Stimulated activated memory B cell treated with anti-CD40 and anti-IgM and Interleukin-4, amounts not matched to agents 10 μg/mL and 1 μg/mL and 100 μg/mL, for 72 hours (primary cell): ENCODE data around the gene SRGAP2.
A peak's percentile ranks its signal among the peaks of the same experiment; 100 is the strongest.
"Not testable (repeated sequence)": the region's sequence is repeated elsewhere in the genome, so short reads cannot be mapped to it uniquely, and the experiment has no call there.

Source experiments
- ATAC-seq: fragments of 150-1000 bp; cut with Tn5 transposase; 2 replicates; pipeline ENCODE4 v1.10.0; 2021
- H3K27ac Mint-ChIP-seq: one replicate; pipeline ENCODE4 v1.8.0; 2022; ENCODE audit warnings: mild to moderate bottlenecking, mixed read lengths
- H3K27me3 Mint-ChIP-seq: one replicate; pipeline ENCODE4 v1.8.0; 2022; ENCODE audit warnings: mixed read lengths
- H3K36me3 Mint-ChIP-seq: one replicate; pipeline ENCODE4 v1.8.0; 2022; ENCODE audit warnings: mixed read lengths
- H3K4me1 Mint-ChIP-seq: one replicate; pipeline ENCODE4 v1.8.0; 2022; ENCODE audit warnings: mixed read lengths
- H3K4me3 Mint-ChIP-seq: one replicate; pipeline ENCODE4 v1.8.0; 2022; ENCODE audit warnings: mild to moderate bottlenecking, moderate library complexity, mixed read lengths
- H3K9me3 Mint-ChIP-seq: one replicate; pipeline ENCODE4 v1.8.0; 2022; ENCODE audit warnings: mixed read lengths

The SRGAP2 gene

DNA sequence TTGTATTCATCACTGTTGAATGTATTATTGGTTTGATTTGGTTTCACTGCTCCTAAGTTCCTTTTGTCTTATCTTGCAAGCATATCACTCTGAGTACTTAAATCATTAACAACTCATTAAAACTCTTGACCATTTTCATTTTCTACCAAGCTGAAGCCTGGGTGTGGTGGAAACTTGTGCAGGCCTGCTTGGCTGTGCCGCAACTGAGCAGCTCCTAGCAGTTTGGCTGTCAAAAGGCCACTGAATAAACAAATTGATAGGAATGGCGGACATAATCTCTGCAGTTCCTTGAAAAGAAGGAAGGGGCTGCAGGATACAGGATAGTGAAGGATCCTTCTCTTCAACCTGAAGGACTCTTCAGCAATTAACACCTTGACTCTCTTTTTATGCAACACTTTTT, 25.9 kb downstream of the SRGAP2 start:
- H3K27me3 Mint-ChIP-seq, H3K9me3 Mint-ChIP-seq, H3K4me3 Mint-ChIP-seq, H3K4me1 Mint-ChIP-seq, H3K36me3 Mint-ChIP-seq, H3K27ac Mint-ChIP-seq, ATAC-seq: not testable (repeated sequence)

DNA sequence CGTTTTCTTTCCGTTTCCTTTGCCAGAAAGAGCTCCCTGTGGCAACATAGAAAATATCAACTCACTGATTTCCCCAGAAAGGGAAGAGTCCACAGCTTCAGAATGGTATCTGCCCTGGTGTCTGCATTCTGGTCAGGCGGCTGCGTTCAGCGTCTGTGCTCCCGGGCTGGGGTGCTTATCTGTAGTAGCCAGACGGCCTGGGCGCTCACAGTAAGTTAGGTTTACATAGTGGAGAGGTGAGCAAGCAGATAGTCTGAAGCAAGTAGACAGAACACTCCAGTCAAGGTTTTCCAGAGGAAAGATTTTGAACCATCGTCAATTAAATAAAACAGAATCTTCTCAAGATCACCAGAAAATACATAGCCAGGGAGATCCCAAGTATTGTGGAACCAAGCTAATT, 28.6 kb downstream of the SRGAP2 start:
- not testable (repeated sequence) for ATAC-seq, H3K4me3 Mint-ChIP-seq, H3K27ac Mint-ChIP-seq, H3K4me1 Mint-ChIP-seq, H3K9me3 Mint-ChIP-seq, H3K36me3 Mint-ChIP-seq, H3K27me3 Mint-ChIP-seq

DNA sequence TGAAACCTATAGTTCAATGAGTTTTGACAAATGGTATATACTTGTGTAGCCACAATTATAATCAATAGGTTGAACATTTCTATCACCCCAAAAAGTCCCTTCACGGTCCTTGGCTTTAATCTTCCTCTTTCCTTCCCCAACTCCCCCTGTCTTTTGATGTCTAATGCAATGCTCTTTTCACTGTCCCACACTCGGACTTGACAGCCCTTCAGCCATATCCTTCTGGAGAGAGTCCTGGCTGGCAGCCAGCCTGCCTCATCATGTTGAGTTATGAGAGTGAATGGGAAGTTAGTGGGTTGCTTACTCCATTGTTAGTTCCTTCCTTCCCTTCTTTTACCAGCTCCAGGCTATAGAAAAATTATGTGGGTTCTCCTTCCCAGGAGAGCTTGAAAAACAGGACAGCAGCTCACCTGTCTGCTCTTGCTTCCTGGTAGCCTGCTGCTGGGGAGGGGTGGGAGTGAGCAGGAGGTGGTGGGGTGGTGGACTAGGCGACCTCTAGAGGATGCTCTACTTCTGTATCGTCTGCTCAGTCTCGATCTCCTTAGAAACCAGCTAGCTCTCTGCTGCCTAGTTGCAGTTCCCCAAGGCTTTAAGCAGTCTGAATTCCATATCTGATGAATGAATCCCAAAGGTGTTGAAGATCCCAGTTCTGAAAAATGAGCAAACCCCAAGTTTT, 29.8 kb downstream of the SRGAP2 start:
- not testable (repeated sequence) for H3K27me3 Mint-ChIP-seq, H3K4me3 Mint-ChIP-seq, H3K9me3 Mint-ChIP-seq, H3K36me3 Mint-ChIP-seq, H3K27ac Mint-ChIP-seq, H3K4me1 Mint-ChIP-seq
- ATAC-seq, result peak; percentile 87

DNA sequence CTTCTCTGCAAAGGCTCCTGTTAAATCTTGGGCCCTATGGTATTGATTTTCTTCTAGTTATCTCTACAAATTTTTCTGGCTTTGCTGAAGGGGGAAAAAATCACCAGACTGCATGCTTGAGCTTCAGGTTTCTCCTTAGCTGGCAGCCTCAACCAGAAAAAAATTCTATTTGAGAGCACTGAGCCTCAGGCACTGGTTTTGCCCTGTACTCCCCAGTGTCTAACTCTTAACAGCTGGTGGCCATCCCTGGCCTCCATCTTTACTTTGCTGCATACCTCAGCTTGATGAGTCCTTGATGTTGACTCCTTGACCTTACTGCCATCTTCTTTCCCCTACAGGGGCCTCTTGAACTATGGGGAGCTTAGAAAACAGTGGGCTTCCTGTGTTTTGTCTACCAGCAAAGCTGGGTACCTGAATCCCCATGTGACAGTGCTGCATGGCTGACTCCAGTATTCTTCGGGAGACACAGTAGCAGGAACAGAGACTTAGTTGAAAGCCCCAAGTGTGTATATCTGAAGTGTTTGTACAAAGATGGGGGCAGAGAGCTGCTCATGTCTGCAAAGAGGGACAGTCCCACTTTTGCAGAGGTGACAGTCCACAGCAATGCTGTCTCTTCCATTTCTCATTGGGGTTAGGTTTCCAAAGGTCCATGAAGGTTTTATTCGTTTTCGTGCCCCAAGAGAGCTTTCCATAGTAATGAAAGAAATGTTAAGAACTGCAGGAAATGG, 31.0 kb downstream of the SRGAP2 start:
- not testable (repeated sequence) for H3K36me3 Mint-ChIP-seq, H3K4me1 Mint-ChIP-seq, H3K27me3 Mint-ChIP-seq, H3K9me3 Mint-ChIP-seq, H3K27ac Mint-ChIP-seq, H3K4me3 Mint-ChIP-seq
- peak; percentile 86 for ATAC-seq

DNA sequence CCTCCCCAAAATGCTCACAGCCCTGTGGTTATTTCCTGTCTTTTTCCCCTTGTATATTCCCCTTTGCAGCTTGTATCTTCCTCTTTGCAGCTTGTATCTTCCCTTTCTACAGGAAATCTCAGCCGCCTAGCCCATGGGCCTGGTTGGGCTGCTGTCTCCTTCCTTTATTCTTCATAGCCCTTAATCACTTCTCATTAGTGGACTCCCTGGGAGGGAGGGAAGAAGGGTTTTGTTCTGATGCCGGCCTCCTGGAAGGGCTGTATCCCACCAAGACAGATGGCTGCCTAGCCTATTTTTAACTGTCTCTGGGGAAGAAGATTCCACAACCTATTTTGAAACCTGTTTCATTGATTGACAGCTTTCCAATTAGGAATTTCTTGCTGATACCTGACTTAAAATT, 31.8 kb downstream of the SRGAP2 start:
- ATAC-seq, H3K9me3 Mint-ChIP-seq, H3K36me3 Mint-ChIP-seq, H3K4me1 Mint-ChIP-seq, H3K27ac Mint-ChIP-seq, H3K27me3 Mint-ChIP-seq, H3K4me3 Mint-ChIP-seq: not testable (repeated sequence)

DNA sequence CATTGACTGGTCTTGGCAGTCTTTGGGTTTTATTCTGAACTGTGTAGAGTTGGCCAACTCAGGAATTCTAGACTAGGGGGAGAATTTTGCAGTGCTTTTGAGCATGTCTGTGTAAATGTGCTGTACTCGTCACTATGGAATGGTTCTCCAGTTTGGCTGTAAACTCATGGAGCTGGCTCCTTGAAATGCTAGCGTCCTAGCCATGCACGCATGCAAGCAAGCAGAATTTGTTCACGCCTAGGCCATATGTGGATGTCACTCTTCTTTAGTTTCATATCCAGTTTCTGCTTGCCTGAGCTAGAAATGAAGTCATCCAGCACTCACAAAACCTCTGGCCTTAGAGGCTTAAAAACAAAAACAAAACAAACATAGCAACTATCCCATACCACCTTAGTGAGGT, 36.9 kb downstream of the SRGAP2 start:
- peak; percentile 83 for ATAC-seq
- not testable (repeated sequence) for H3K36me3 Mint-ChIP-seq, H3K27me3 Mint-ChIP-seq, H3K9me3 Mint-ChIP-seq, H3K4me3 Mint-ChIP-seq, H3K27ac Mint-ChIP-seq, H3K4me1 Mint-ChIP-seq

DNA sequence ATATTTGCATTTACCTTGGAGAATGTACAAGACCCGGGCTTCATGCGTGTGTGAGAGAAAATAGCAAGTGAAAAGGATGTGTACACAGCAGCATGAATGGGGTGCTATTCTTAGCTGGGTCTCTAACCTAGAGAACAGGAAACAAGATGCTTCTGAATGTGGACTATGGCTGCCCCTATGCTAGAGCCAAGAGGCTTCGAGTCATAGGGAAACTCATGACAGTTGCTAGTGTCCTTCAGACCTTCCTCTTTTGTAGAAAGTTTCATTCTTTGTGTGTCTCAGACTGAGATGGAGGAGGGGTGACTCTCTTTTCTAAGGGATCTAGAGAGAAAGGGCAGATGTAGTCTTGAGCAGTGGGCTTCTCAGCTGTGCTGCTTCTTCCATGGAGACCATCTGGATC, 40.0 kb downstream of the SRGAP2 start:
- not testable (repeated sequence) for H3K4me1 Mint-ChIP-seq, H3K4me3 Mint-ChIP-seq, H3K9me3 Mint-ChIP-seq, H3K27ac Mint-ChIP-seq, H3K36me3 Mint-ChIP-seq, H3K27me3 Mint-ChIP-seq
- peak; percentile 99 for ATAC-seq

DNA sequence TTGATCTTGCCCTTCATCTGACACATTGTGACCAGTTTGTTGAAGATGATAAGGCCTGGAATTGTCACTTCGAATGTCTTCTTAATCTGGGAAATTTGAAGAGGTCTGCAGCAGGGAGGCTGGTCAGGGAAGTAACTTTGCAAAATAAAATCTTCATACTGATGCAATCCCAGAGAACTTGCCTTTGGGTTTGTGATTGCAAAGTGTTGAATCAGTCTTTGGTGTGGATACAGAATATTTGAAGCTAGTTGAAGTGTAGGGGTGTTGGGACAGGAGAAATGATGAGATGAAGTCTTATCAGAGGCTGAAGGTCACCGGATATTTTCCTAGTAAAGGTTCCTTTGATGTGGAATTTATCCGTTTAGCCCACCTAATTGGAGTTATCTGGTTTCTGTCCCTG, 42.1 kb downstream of the SRGAP2 start:
- H3K4me1 Mint-ChIP-seq, H3K4me3 Mint-ChIP-seq, H3K27ac Mint-ChIP-seq, H3K27me3 Mint-ChIP-seq, H3K36me3 Mint-ChIP-seq, H3K9me3 Mint-ChIP-seq, ATAC-seq: not testable (repeated sequence)

DNA sequence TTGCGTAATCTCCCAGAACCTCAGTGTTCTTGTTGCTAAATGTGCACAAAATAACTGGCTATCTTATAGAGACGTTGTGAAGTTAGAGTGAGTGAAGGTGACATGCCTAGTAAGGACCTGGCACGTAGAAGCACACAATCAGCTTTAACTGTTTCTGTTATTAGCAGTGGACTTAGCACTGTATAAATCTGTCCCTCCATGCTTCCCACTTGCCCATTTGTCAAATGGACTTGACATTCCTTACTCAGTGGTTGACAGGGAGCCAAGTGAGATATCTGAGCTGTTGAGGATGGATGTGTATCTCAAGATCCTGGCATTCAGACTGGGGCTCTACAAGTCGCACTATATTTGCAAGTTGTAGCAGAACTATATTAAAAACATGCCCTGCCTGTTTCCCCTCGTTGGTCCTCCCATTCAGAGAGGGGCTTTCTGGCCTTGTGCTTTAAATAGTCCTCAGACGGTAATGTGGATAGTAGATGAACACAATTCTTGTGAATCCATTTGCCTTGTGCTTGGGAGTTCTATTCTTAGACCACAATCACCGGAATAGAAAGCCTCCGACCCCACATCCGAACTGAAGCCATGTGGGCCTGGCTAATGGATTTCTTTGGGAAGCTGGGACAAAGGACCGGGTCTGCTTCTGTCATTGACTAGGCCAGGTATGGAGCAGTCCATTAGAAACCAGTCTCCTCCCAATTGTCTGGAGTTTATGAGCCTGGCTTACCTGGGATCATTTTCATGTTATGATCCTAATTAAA, 43.0 kb downstream of the SRGAP2 start:
- not testable (repeated sequence) for ATAC-seq, H3K4me3 Mint-ChIP-seq, H3K27me3 Mint-ChIP-seq, H3K27ac Mint-ChIP-seq, H3K9me3 Mint-ChIP-seq, H3K36me3 Mint-ChIP-seq, H3K4me1 Mint-ChIP-seq

DNA sequence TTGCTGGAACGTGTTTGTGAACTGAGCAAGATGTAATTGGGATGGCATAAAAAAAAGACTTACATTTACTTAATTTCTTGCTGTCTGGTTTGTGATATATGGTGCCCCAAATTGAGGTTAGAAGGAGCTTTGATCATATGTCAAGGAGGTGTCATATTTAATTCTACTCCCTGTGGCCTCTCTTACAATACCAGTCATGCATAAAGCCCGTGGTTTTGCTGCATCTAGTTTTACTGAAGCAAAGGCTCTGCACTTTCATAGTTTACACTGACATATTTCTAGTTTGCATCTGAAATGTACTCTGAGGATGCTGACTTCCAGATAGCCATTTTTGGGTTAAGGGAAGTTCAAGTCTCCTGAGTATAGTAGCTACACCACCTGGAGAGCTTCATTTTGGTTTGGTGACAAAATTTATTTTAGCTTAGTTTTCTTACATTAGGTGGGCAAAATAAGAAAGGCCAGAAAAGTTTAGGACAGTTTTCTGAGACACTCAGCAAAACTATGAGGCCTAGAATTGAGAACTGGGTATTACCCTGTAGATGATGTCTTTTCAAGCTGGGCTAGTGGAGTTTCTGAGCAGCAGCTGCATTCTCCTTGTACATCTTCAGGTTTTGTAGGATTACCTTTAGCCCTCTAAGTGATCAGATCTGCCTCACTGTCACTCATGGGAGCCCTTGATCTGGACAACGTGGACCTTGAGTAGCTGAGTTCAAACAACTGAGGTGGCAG, 47.8 kb downstream of the SRGAP2 start:
- H3K36me3 Mint-ChIP-seq, H3K4me3 Mint-ChIP-seq, H3K9me3 Mint-ChIP-seq, H3K27me3 Mint-ChIP-seq, H3K4me1 Mint-ChIP-seq, H3K27ac Mint-ChIP-seq: not testable (repeated sequence)
- peak; percentile 93 for ATAC-seq

DNA sequence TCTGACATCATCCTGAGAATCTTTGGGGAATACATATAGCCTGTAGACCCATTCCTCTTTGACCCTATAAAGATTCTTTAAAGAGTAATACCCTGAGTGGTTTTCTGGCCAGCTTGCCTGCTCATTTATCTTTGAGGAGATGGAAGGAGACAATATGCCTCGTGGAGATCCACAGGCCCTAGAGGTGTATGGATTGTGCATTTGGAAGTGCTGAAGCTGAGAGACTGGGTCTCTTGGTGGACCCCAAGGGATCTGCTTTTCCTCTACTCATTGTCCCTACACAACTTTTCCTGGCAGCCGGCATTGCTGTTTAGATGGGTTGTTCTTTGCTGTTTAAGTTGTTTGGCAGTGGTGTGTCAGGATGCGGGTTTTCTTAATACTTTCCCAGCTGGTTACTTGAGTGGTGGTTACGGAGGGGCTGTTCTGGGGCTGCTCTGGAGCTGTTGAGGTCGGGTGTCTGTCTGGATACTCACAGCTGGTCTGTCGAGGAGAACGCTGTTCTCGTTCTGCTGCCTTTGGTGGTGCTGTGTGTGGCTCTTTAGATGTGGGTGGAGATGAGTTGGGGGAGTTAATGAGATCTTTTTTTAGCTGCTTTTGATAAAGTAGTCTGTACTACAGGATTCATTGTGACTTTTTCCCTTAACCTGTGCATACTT, 49.5 kb downstream of the SRGAP2 start:
- not testable (repeated sequence) for ATAC-seq, H3K36me3 Mint-ChIP-seq, H3K27me3 Mint-ChIP-seq, H3K4me1 Mint-ChIP-seq, H3K9me3 Mint-ChIP-seq, H3K4me3 Mint-ChIP-seq
- peak overlapping the region; percentile 44 for H3K27ac Mint-ChIP-seq
